ENCODE measurements around the gene NACAD.

Gene NACAD

DNA sequence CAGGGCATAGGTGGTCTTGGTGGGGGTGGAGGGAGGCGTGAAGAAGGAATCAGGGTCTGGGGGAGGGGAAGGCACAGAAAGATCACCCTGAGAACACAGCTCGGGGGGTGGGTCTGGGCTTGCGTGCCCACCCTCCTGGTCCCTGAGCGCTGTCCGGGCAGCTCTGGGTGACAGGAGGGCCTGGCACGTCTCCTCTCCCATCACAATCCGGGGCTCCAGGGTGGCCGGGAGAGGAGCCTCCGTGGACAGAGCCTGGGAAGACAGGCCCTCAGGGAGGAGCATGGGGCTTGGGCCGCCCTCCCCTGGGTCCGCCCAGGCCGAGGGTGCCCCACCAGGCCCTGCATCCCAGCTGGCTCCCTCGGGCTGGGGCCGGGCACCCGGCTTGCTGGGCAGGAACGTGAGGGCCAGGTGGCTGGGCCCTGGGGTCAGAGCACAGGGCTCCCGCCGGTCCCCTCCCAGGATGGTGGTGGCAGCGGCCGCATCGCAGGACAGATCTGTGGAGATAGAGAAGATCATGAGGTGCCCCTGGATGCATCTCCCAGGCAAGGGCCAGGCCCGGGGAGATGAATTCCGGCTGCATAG is 3.1 kb downstream of the NACAD start:
- Histone ChIP-seq H3K9ac (ENCODE audit: low read length) (no peak overlapping the region), H3K27ac (ENCODE audit: low read depth, low read length) (no peak overlapping the region), H3K9me3 (ENCODE audit: low read length) (no peaks in the 10 kb centered on the region), H3K36me3 (ENCODE audit: insufficient read depth, low read length) (peaks cover 6% of the 10 kb centered on the region), H3K27me3 (ENCODE audit: control insufficient read depth in 1 of 2, insufficient read depth in 2 of 2, low read length in 2 of 2) (no peaks in the 10 kb centered on the region), H3K4me1 (ENCODE audit: insufficient read depth, low read length) (peaks cover 4% of the 10 kb centered on the region), H3K4me3 (ENCODE audit: low read depth in 1 of 2, low read length in 2 of 2) (no peak overlapping the region)

DNA sequence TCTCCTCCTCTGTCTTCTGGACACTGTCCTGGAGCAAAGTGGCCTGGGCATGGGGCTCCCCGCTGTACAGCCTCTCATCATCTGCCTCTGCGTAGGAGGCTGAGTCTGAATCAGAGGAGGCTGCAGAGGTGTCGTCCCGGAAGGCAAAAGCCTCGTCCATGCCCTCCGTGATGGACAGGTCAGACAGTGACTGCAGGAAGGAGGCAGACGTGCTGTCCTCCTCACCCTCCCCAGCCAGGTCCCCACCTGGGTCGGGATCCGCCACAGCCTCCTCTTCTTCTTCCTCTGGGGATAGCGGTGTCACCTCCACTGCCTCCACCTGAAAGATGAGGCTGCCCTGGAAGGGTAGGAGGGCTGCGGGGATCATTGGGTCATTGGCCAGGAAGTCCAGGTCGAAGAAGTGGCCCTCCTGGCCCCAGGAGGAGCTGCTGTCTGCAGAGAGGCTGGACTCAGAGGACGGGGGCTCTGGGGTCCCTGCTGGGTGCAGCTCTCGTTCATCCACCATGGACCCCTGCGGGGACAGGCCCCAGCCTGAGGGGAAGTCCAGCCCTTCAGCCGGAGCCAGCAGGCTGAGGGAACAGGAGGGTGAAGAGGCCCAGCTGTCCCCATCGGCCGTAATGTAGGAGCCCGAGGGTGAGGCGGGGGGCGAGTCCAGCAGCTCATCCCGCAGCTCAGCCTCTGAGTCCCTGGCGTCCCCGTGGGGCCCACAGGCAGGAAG is 3.7 kb downstream of the NACAD start:
- Histone ChIP-seq H3K4me3 (ENCODE audit: low read depth in 1 of 2, low read length in 2 of 2) (no peak overlapping the region), H3K36me3 (ENCODE audit: insufficient read depth, low read length) (peaks cover 6% of the 10 kb centered on the region), H3K9me3 (ENCODE audit: low read length) (no peaks in the 10 kb centered on the region), H3K27ac (ENCODE audit: low read depth, low read length) (no peak overlapping the region), H3K27me3 (ENCODE audit: control insufficient read depth in 1 of 2, insufficient read depth in 2 of 2, low read length in 2 of 2) (no peaks in the 10 kb centered on the region), H3K4me1 (ENCODE audit: insufficient read depth, low read length) (peaks cover 4% of the 10 kb centered on the region), H3K9ac (ENCODE audit: low read length) (no peak overlapping the region)

DNA sequence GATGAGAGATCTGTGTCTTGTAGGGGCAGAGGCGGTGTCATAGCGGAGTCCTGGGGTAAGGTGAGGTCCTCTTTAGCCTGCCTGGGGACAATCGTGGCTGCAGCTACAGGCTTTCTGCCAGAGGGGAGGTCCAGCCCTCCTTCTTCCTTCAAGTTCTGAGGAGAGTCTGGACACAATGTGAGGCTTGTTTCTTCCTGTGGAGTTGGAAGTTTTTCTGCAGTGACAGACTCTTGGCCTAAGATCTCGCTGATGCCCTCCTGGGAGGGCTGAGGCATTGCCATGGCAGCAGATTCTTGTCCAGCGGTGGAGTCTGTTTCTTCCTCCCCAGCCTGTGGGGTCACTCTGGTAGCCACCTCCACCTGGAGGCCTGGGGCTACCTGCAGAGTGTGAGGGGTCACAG is 4.4 kb downstream of the NACAD start:
- Histone ChIP-seq H3K9me3 (ENCODE audit: low read length) (no peaks in the 10 kb centered on the region), H3K36me3 (ENCODE audit: insufficient read depth, low read length) (peaks cover 6% of the 10 kb centered on the region), H3K4me3 (ENCODE audit: low read depth in 1 of 2, low read length in 2 of 2) (no peak overlapping the region), H3K27me3 (ENCODE audit: control insufficient read depth in 1 of 2, insufficient read depth in 2 of 2, low read length in 2 of 2) (no peaks in the 10 kb centered on the region), H3K9ac (ENCODE audit: low read length) (no peak overlapping the region), H3K4me1 (ENCODE audit: insufficient read depth, low read length) (peaks cover 4% of the 10 kb centered on the region), H3K27ac (ENCODE audit: low read depth, low read length) (no peak overlapping the region)

DNA sequence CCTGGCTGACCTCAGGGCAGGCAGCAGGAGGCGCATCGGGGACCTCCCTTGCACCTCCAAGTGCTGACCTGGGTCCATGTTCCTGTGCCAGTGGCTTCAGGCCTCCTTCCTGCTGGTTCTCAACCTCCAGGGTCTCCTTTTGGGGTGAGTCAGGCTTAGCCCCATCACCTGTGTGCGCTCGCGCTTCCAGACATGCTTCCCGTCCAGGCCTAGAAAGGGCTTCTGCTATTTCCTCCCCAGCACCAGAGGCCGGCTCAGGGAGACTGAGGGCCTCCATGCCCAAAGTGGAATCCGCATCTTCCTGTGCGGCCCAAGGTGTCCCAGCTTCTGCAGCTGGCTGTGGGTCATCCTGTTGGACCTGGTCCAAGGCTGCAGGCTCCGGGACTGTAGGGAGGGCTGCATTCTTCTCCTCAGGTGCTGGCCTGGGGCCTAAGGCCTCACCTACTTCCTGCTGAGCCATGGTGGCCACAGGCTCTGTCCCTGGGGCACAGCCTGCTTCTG is 5.9 kb downstream of the NACAD start:
- Histone ChIP-seq H3K36me3 (ENCODE audit: insufficient read depth, low read length) (peaks cover 13% of the 10 kb centered on the region), H3K4me3 (ENCODE audit: low read depth in 1 of 2, low read length in 2 of 2) (no peak overlapping the region), H3K27ac (ENCODE audit: low read depth, low read length) (no peak overlapping the region), H3K4me1 (ENCODE audit: insufficient read depth, low read length) (no peaks in the 10 kb centered on the region), H3K9me3 (ENCODE audit: low read length) (no peaks in the 10 kb centered on the region), H3K27me3 (ENCODE audit: control insufficient read depth in 1 of 2, insufficient read depth in 2 of 2, low read length in 2 of 2) (no peaks in the 10 kb centered on the region), H3K9ac (ENCODE audit: low read length) (no peak overlapping the region)

DNA sequence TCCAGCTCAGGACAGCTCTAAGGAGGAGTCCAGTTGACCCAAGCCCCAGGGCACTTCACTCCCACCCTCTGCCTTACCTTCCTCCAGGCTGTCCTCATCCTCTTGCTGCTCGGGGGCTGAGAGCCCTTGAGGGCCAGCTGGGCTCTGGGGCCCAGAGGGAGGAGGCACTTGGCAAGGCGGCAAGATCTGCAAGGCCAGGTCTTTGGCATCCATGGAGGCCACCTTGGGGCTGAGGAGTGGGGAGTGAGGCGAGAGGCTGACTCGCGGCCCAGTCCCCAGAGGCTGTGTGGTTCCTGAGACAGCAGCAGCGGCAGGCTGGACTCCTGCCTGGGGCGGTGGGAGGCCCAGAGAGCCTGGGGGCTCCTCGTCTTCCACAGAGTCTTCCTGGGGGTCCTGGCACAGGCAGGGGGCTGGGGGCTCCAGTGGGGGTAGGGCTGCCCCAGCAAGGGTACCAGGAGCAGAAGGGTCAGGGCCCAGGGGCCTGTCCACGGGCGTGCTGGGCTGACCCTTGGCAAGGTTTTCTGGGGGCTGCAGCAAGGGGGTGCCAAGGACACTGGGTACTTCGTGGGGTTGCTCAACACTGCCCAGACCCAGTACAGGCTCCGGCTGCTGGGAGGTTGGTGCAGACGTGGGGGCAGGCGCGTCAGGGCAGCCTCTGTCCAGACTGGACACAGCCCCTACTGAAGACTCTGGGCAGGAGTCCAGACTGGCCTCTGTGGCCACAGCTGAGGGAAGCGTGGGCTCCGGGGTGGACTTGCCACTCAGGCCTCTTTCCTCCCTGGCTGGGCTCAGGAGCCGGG is 6.5 kb downstream of the NACAD start:
- H3K9ac ChIP-seq (ENCODE audit: low read length), result no peak overlapping the region

DNA sequence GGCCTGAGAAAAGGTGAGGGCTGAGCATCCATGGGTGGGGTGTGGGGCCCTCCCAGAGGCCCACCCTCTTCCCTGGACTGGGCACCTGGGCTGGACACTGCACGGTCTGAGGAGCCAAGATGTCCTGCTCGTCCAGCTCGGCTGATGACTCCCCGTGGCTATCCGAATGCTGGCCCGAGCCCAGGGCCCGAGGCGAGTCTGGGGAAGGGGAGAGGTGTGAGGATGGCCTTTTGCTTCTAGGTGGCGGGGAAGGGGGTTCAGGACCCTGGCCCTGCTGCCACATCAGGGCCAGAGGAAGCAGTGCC is 7.1 kb downstream of the NACAD start:
- Histone ChIP-seq H3K4me3 (ENCODE audit: low read depth in 1 of 2, low read length in 2 of 2) (no peak overlapping the region), H3K4me1 (ENCODE audit: insufficient read depth, low read length) (no peaks in the 10 kb centered on the region), H3K9me3 (ENCODE audit: low read length) (no peaks in the 10 kb centered on the region), H3K27ac (ENCODE audit: low read depth, low read length) (no peak overlapping the region), H3K36me3 (ENCODE audit: insufficient read depth, low read length) (peaks cover 17% of the 10 kb centered on the region), H3K27me3 (ENCODE audit: control insufficient read depth in 1 of 2, insufficient read depth in 2 of 2, low read length in 2 of 2) (no peaks in the 10 kb centered on the region), H3K9ac (ENCODE audit: low read length) (no peak overlapping the region)

More for the DNA sequence above, 6.5 kb downstream of the NACAD start:
- Histone ChIP-seq H3K9me3 (ENCODE audit: low read length) (no peaks in the 10 kb centered on the region), H3K4me3 (ENCODE audit: low read depth in 1 of 2, low read length in 2 of 2) (no peak overlapping the region), H3K27me3 (ENCODE audit: control insufficient read depth in 1 of 2, insufficient read depth in 2 of 2, low read length in 2 of 2) (no peaks in the 10 kb centered on the region), H3K4me1 (ENCODE audit: insufficient read depth, low read length) (no peaks in the 10 kb centered on the region), H3K36me3 (ENCODE audit: insufficient read depth, low read length) (peaks cover 17% of the 10 kb centered on the region), H3K27ac (ENCODE audit: low read depth, low read length) (no peak overlapping the region)

DNA sequence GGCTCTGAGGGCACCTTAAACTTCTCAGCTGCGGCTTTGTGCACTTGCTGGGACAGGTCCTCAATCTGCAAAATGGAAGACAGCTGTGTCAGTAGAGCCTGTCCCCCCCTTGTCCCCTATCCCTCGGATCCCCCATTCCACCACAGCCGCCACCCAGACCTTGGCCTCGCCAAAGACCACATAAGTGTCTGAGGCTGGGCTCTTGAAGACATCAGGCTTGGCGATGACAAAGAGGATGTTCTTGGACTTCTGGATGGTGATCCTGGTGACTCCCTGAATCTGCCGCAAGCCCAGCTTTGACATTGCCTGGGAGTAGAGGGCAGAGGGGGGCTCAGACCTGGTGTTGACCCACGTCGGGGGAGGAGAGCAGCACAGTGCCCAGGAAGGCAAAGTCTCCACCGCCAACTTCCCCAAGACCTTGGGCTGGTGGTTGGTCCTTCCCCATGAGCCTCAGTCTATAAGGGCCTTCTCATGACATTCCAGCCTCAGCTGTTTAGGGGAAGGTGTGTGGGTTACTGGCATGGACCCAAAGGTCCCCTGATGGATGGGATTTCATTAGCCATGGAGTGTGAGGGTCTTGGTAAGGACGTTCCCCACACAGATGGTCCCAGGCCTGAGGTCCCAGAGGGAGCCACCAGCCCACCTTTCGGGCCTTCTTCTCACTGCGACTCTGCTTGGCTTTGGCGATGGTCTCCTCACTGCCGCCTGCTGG is 7.7 kb downstream of the NACAD start:
- Histone ChIP-seq H3K9ac (ENCODE audit: low read length) (no peak overlapping the region), H3K36me3 (ENCODE audit: insufficient read depth, low read length) (peaks cover 21% of the 10 kb centered on the region), H3K27ac (ENCODE audit: low read depth, low read length) (no peak overlapping the region), H3K4me1 (ENCODE audit: insufficient read depth, low read length) (no peaks in the 10 kb centered on the region), H3K4me3 (ENCODE audit: low read depth in 1 of 2, low read length in 2 of 2) (no peak overlapping the region), H3K9me3 (ENCODE audit: low read length) (no peaks in the 10 kb centered on the region), H3K27me3 (ENCODE audit: control insufficient read depth in 1 of 2, insufficient read depth in 2 of 2, low read length in 2 of 2) (no peaks in the 10 kb centered on the region)

DNA sequence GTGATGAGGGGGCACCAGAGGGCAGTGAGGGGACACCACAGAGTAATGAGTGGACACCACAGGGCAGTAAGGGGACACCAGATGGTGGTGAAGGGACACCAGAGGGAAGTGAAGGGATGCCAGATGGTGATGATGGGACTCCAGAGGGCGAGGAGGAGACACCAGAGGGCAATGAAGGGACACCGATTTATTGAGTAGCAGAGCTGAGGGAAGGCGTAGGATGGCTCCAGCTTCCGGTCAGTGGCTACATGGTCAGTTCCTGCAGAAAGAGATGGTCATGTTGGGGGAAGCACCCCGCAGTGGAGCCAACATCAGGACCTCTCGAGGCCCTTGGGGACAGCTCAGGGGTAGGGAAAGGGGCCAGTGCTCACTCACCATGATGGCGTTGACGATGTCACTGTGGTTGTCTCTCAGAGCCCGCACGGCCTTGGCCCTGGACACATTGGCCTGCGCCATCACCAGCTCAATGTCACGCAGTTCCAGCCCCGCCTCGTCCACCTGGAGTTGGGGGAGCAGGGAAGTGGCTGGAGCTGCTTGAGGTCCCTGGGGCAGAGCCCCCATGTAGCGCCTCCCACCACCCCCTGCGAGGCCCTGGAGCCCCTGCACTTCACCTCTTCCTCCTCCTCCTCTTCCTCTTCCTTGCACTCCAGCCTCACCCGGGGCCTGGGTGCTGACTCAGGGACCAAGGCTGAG is 8.4 kb downstream of the NACAD start:
- Histone ChIP-seq H3K27ac (ENCODE audit: low read depth, low read length) (no peak overlapping the region), H3K4me3 (ENCODE audit: low read depth in 1 of 2, low read length in 2 of 2) (no peak overlapping the region)

DNA sequence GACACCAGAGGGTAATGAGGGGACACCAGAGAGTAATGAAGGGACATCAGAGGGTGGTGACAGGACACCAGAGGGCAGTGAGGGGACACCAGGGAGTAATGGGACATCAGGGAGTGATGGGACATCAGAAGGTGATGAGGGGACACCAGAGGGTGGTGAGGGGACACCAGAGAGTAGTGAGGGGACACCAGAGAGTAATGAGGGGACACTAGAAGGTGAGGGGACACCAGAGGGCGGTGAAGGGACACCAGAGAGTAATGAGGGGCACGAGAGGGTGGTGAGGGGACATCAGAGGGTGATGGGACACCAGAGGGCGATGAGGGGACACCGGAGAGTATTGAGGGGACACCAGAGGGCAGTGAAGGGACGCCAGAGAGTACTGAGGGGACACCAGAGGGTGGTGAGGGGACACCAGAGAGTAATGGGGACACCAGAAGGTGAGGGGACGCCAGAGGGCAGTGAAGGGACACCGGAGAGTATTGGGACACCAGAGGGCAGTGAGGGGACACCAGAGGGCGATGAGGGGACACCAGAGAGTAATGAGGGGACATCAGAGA is 10.6 kb downstream of the NACAD start:
- H3K9ac ChIP-seq (ENCODE audit: low read length), result no peak overlapping the region
- H3K4me1 ChIP-seq (ENCODE audit: insufficient read depth, low read length), result no peaks in the 10 kb centered on the region
- H3K36me3 ChIP-seq (ENCODE audit: insufficient read depth, low read length), result peaks cover 42% of the 10 kb centered on the region
- no peak overlapping the region for H3K4me3 ChIP-seq (ENCODE audit: low read depth in 1 of 2, low read length in 2 of 2)
- no peaks in the 10 kb centered on the region for H3K27me3 ChIP-seq (ENCODE audit: control insufficient read depth in 1 of 2, insufficient read depth in 2 of 2, low read length in 2 of 2)
- H3K9me3 ChIP-seq (ENCODE audit: low read length), result no peaks in the 10 kb centered on the region
- H3K27ac ChIP-seq (ENCODE audit: low read depth, low read length), result no peak overlapping the region

More for the DNA sequence above, 8.4 kb downstream of the NACAD start:
- H3K9ac ChIP-seq (ENCODE audit: low read length), result no peak overlapping the region
- no peaks in the 10 kb centered on the region for H3K4me1 ChIP-seq (ENCODE audit: insufficient read depth, low read length)
- H3K36me3 ChIP-seq (ENCODE audit: insufficient read depth, low read length), result peaks cover 27% of the 10 kb centered on the region
- no peaks in the 10 kb centered on the region for H3K27me3 ChIP-seq (ENCODE audit: control insufficient read depth in 1 of 2, insufficient read depth in 2 of 2, low read length in 2 of 2)
- H3K9me3 ChIP-seq (ENCODE audit: low read length), result no peaks in the 10 kb centered on the region

DNA sequence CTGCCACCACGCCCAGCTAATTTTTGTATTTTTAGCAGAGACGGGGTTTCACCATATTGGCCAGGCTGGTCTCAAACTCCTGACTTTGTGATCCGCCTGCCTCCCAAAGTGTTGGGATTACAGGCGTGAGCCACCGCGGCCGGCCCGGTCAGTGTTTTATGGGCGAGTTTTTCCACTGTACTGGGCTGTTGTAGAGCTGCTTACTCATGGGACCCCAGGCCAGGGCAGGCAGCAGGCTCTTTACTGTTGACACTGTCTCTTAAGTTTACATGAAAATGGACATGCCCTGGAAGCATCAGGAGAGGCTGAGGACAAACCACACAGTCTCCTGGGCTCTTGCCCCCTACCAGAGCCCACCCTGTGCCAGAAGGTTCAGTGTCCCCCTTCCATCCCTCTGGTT is 11.2 kb downstream of the NACAD start:
- H3K27ac ChIP-seq (ENCODE audit: low read depth, low read length), result no peak overlapping the region
- H3K36me3 ChIP-seq (ENCODE audit: insufficient read depth, low read length), result peaks cover 49% of the 10 kb centered on the region
- H3K27me3 ChIP-seq (ENCODE audit: control insufficient read depth in 1 of 2, insufficient read depth in 2 of 2, low read length in 2 of 2), result no peaks in the 10 kb centered on the region
- H3K9ac ChIP-seq (ENCODE audit: low read length), result no peak overlapping the region
- H3K4me3 ChIP-seq (ENCODE audit: low read depth in 1 of 2, low read length in 2 of 2), result no peak overlapping the region
- no peaks in the 10 kb centered on the region for H3K4me1 ChIP-seq (ENCODE audit: insufficient read depth, low read length)
- no peaks in the 10 kb centered on the region for H3K9me3 ChIP-seq (ENCODE audit: low read length)

All from muscle layer of colon (tissue), 2 donors.